NCI-H2107 treated with DMSO at 0.1 percent for 48 hours (cell line): ENCODE results near the gene WDR27.
"Not testable (repeated sequence)": the region's sequence is repeated elsewhere in the genome, so short reads cannot be mapped to it uniquely, and the experiment has no call there.

ENCODE experiments used
- DNase-seq: peaks from one replicate; lab custom pipeline; 2025; ENCODE audit not compliant: unreplicated experiment; lab: John Stamatoyannopoulos, UW

Gene WDR27

DNA sequence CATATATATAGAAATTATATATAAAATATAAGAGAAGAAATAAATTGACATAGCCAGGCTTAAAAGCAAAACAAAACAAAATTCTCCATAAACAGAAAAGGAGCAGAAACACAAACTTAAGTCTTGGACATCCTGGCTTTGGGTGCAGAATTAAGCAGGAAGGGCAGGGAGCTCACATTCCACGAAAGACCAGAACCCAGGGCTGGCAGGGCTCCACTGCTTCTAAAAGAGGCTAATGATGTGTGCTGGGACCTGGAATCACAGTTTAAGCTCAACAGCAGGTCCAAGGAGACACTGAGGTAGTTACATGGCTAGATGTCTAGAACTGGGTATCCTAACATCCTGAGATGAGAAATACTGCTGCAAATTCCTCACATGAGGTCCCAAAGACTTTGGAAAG, 210.3 kb downstream of the WDR27 start:
- no peak for DNase-seq

DNA sequence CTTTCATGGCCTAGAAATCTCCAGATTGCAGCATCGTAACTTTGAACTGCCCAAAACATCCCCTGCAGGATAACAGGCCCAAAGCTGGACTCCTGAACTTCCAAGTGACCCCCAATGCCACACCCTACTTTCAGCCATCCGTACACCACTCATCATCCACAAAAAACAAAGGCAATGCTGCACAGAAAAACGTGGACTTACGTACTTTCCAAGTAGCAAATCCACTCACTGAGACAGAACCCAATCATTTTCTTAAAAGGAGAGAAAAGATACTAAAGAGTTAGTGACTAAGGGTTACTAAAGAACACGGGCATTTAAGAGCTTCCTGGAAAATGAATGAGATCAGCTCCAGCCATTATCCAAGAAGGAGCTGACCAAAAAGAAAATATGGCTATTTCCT, 211.0 kb downstream of the WDR27 start:
- DNase-seq: no peak

DNA sequence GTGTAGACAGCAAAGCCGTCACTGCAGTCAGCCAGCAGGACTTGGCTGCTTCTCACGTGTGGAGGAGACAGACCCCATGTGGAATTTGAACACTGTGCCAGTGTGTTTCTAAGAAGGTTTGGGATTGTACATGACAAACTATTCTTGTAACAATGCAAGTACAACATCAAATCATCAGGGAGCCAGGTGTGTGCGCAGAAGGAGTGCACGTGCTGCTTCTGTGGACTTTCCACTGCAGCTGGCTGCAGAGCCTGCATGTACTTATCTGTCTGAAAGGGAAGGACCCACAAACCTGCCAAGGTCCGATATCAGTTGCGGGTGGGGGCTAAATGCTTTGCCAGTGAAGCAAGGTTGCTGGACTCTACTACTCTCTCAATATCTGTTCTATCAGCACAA, 211.6 kb downstream of the WDR27 start:
- no peak for DNase-seq

DNA sequence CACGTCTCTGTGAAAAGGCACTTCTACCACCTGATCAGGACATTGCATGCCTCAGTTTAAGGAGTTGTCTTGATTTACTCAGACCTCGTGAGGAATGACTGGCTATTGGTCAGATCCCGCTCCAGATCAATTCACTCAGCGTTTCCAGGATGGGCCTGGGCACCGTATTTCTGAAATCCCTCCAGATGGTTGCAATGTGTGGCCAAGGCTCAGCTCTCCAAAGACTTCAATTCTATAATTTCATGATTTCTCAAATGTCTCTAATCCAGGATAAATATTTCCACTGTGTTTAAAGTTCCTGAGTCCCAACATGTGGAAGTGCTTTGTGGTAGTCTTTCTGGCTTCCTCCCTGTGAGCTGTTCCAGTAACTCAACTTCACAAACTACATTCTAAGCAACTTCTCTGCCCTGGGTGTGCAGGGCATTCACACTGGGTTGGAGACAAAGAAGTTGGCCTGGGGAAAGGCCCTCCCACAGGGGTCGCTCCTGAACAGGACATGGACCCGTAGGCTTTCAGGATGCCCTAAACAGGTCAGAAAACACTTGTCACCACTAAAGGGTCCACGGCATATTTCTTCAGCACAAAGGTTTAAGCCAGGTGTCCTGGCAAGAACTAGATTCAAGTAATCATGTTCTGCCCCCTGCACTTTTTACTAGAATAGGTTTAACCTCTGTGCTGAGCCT, 212.1 kb downstream of the WDR27 start:
- DNase-seq: no peak

- no peak for DNase-seq
These were observed 214.0 kb downstream of the WDR27 start for GRCh38 chr6:169487579-169488436.

GRCh38 chr6:169479783-169480495, 221.9 kb downstream of the WDR27 start:
- DNase-seq: no peak

- DNase-seq: no peak
These were observed 227.5 kb downstream of the WDR27 start for GRCh38 chr6:169474362-169474761.

DNA sequence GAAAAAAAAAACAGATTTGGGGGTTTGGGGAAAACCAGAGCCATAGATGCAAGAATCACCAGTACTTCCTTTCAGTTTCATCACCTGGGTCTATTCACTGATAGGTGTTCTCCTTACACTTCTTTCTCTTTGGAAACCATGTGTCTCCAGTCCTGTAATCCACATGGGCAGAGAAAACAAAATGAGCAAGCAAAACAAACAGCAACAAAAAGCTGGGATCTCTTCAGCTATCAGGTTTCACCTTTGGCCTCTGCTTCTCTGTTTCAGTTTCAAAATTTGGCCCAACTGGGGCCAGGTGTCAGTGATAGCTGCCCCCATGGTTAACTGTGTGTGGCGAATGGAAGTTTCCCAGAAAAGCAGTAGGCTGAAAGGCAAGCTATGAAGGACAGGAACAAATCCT, 228.2 kb downstream of the WDR27 start:
- no peak for DNase-seq

GRCh38 chr6:169472786-169473416, 228.9 kb downstream of the WDR27 start:
- DNase-seq: no peak

DNA sequence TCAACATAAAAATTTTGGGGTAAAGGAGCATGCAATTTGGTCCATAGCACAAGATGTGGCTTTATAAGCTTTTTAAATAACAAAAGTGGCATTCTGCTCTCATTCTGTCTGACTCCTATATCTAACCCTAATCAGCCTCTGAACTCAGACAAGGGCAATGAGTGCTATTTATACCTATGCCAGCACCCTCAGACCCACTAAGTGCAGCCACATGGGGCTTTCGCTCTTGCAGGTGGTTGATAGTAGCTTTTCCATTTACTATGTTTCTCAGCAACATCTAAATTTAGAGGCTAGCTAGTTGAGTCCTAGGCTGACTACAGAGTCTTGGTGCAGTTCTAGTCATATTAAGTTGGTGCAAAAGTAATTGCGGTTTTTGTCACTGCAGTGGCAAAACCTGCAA, 231.0 kb downstream of the WDR27 start:
- DNase-seq: no peak

GRCh38 chr6:169469028-169469427, 232.8 kb downstream of the WDR27 start:
- DNase-seq: no peak

GRCh38 chr6:169467755-169468154, 234.1 kb downstream of the WDR27 start:
- not testable (repeated sequence) for DNase-seq

GRCh38 chr6:169466256-169466655, 235.6 kb downstream of the WDR27 start:
- not testable (repeated sequence) for DNase-seq

DNA sequence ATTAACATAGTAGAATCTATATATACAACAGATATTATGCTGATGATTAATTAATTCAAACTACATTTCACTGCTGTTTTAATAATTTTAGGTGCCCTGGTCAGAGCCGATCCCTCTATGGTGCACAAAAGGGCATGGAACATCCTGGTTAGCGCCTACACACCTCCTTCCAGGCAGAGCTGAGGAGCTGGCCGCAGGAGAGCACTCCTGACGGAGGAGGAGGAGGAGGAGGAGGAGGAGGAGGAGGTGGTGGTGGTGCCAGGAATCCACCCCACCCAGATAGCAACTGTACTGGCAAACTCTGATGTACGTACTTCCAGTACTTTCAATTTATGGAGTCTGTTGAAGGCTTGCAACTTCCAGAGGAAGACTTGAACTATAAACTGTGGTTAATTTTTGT, 244.1 kb downstream of the WDR27 start:
- DNase-seq: no peak

DNA sequence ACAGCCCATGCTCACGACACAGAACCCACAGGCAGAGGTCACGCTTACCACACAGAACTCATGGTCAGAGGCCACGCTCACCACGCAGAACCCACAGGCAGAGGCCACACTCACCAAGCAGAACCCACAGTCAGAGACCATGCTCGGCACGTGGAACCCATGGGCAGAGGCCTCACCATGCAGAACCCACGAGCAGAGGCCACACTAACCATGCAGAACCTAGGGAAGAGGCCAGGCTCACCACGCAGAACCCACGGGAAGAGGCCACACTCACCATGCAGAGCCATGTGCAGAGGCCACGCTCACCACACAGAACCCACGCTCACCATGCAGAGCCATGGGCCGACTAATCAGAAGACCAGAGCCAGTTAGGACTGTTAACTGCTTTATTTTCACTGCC, 245.0 kb downstream of the WDR27 start:
- no peak for DNase-seq

- DNase-seq: no peak
These were observed 246.4 kb downstream of the WDR27 start for GRCh38 chr6:169455470-169455869.

GRCh38 chr6:169454872-169455204, 247.0 kb downstream of the WDR27 start:
- DNase-seq: no peak

- no peak for DNase-seq
These were observed 247.5 kb downstream of the WDR27 start for GRCh38 chr6:169454204-169454871.

- no peak for DNase-seq
These were observed 248.8 kb downstream of the WDR27 start for GRCh38 chr6:169452869-169453620.
